Inflammatory macrophage treated with lipopolysaccharide for 1 hour (primary cell): Measurements from ENCODE around the gene LCE2A.

Experiments used
- DNase-seq, 2 donors: peaks; one replicate each; pipeline ENCODE4 v3.0.0-alpha.2; 2020 to 2022

The LCE2A gene

DNA sequence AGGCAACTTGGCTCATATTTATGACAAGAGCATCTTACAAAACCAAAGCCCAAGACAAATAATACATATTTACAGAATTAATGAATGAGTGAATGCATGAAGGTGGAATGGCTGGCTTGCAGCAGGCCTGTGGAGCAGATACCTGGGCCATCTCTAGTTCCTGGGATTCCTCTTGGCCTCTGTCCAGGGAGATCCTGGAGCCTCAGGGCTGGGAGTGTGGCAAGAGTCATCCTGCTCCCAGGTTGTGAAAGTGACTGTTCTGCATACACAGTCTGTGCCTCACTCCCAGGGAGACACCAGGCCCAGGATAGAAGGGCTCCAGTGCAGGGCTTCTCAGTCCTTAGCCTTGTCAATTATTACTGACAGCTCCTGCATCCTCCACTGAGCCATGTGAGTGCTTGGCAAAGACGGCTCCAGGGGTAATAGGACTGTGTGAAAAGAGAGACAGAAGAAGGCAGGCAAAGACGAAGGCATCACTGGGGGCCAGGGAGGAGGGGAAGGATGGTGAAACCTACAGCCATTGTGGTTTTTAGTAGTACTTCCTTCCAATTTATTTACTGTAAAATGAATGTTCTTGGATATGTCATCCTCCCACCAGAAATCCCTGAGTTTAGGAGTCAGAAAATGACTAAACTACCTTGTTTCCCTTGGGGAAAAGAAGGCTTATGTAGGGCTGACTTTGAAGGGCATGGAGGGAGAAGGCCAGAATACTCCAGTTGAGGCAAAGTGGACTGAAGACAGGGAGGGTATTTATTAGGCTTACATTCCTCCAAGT is 45.4 kb downstream of the LCE2A start:
- no peak for DNase-seq

DNA sequence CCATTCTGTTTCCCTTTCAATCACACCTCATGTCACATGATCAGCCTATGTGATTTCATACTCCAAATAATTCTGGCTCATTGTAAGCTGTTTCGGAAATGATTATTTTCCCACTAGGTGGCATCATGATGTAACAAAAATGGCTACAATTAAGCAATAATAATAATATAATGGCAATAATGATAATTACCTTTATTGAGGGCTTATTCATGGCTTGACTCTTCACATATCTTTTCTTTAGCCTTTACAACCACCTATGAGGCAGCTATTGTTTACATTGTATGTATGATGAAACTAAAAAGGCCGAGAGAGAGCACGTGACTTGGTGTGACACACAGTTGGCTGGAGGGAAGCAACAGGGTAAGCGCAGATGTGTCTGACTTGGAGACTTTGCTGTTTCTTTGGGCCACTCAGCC is 47.2 kb downstream of the LCE2A start:
- peak in 1 of 2 donors; percentile 2 for DNase-seq

DNA sequence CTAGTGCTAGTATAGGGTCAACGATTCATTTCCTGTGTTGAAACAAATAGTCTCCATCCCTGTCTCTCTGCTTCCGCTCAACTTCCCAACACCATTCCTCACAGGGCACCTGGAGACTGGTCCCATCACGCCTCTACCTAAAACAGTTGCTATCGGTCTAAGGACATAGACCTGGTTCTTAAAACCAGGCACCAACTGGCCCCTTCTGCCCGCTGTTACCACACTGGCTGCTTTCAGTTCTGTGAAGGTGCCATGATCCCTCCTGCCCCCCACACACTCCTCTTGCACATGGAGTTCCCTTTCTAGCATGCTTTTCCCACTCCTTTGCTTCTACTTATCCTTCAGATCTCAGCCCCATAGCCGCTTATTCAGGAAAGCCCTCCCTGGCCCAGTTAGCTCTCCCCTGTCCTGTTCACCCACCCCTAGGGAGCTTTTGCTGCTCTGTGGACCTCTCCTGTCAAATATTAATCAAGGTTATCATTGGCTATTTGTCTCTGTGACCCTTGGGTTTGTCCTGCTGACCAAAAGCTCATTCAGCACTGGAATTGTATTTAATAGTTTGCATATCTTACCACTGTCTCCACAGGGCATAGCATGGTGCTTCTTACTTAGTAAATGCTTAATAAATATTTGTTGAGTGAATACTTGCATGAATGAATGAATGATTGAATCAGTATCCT is 47.8 kb downstream of the LCE2A start:
- no peak for DNase-seq

DNA sequence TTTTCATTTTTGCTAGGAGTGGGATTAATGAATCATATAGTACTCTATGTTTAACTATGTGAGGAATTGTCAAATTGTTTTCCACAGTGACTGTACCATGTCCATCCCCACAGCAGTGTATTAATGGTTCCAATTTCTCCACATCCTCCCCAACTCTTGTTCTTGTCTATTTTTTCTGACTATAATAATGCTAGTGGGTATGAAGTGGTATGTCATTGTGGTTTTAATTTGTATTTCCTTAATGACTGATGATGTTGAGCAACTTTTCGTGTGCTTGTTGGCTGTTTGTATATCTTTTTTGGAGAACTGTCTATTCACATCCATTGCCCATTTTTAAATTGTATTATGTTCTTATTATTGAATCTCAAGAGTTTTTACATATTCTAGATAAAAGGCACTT is 49.7 kb downstream of the LCE2A start:
- no peak for DNase-seq
